PC-3 (cell line): ENCODE results near the gene KCNQ1.

ENCODE experiments used
- EZH2 ChIP-seq: fragments of 300-600 bp; sonication (generic); IDR thresholded peaks from one replicate; pipeline ENCODE4 v1.6.1; 2017; ENCODE audit warnings: antibody characterized with exemption, mild to moderate bottlenecking, low read length; ENCODE audit not compliant: unreplicated experiment
- TF ChIP-seq, protein P1 (sequence below): fragments of 300-600 bp; sonication (generic); conservative IDR thresholded peaks from 2 replicates; pipeline ENCODE4 v1.5.1; 2017; ENCODE audit warnings: antibody characterized with exemption, low read depth, mild to moderate bottlenecking, low read length

DNA sequence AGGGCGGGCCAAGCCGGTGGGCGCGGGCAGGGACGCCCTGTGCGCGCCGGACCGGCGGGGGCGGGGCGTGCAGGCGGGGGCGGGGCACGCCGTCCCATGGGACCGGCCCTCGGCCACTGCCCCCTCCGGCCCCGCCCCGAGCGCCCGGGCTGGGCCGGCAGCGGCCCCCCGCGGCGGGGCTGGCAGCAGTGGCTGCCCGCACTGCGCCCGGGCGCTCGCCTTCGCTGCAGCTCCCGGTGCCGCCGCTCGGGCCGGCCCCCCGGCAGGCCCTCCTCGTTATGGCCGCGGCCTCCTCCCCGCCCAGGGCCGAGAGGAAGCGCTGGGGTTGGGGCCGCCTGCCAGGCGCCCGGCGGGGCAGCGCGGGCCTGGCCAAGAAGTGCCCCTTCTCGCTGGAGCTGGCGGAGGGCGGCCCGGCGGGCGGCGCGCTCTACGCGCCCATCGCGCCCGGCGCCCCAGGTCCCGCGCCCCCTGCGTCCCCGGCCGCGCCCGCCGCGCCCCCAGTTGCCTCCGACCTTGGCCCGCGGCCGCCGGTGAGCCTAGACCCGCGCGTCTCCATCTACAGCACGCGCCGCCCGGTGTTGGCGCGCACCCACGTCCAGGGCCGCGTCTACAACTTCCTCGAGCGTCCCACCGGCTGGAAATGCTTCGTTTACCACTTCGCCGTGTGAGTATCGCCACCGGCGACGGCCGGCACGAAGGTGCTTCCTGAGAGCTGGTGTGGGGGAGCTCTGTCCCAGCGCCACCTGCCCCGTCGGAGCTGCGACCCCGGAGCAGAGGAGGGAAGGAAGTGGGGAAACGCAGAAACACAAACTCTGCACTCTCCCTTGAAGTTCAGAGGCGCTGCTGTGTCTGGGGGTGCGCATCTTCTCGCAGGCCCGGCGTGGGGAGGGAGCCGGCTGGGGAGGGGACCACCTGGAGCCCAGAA is at the start of gene KCNQ1:
- TF ChIP-seq, protein P1, sequence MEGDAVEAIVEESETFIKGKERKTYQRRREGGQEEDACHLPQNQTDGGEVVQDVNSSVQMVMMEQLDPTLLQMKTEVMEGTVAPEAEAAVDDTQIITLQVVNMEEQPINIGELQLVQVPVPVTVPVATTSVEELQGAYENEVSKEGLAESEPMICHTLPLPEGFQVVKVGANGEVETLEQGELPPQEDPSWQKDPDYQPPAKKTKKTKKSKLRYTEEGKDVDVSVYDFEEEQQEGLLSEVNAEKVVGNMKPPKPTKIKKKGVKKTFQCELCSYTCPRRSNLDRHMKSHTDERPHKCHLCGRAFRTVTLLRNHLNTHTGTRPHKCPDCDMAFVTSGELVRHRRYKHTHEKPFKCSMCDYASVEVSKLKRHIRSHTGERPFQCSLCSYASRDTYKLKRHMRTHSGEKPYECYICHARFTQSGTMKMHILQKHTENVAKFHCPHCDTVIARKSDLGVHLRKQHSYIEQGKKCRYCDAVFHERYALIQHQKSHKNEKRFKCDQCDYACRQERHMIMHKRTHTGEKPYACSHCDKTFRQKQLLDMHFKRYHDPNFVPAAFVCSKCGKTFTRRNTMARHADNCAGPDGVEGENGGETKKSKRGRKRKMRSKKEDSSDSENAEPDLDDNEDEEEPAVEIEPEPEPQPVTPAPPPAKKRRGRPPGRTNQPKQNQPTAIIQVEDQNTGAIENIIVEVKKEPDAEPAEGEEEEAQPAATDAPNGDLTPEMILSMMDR, result no peak
- TF ChIP-seq EZH2, result no peak
